ENCODE data around the gene FILIP1L. TPM values are rescaled to one million over a fixed set of nuclear protein-coding genes. Genes with fewer than 3 reads are reported as not detected.

Gene FILIP1L
- total and polyA plus RNA-seq, 2 of the 8 experiments (the other 6 are each of a cell fraction or from before 2014, with no cell fraction given) = 0.06 to 0.09 TPM

DNA sequence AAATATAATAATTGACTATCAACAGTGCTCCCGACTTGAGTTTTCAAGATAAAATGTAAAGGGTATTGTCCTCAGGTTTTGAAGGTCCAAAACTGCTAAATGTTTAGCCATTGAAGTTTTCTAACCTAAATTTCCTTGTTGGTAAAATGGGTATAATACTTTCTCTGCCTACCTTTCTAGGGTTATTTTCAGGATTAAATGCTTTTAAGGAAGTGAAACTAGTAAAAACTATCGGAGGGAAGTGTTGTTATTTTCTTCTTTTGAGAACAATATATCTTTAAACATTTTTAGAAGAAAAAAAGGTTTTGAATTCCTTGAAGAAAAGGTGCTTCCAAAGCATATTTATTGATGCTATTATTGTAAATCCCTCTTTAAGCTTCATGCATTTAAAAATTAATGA lies 67.3 kb downstream of the FILIP1L start:
- H4K5ac ChIP-seq (ENCODE audit: insufficient read length, low read depth, low read length) = no peak overlapping the region
- TF ChIP-seq KDM4A (IDR thresholded peaks at IDR 0.05; ENCODE audit: low read depth, low read length, severe bottlenecking) (no peak), POU5F1 (IDR thresholded peaks at IDR 0.05; ENCODE audit: low read depth, low read length) (no peak), CHD2 (IDR thresholded peaks at IDR 0.05; ENCODE audit: low read length) (no peak), RFX5 (IDR thresholded peaks at IDR 0.05; ENCODE audit: borderline replicate concordance, low read depth, low read length) (no peak), NRF1 (IDR thresholded peaks at IDR 0.05; ENCODE audit: low read depth, low read length) (no peak), POLR2AphosphoS5 (IDR thresholded peaks at IDR 0.05; ENCODE audit: low read depth, low read length) (no peak), POLR2A (IDR thresholded peaks at IDR 0.05; ENCODE audit: control extremely low read depth in 1 of 2, low read depth in 2 of 2, low read length in 2 of 2) (no peak), CREB1 (IDR thresholded peaks at IDR 0.05) (no peak)
- H3K23me2 ChIP-seq (ENCODE audit: low read depth, low read length) = no peaks in the 10 kb centered on the region
- H3K56ac ChIP-seq (replicated peaks; ENCODE audit: insufficient read length, low read depth, low read length) = no peak overlapping the region
- no peak overlapping the region for H2BK120ac ChIP-seq (replicated peaks; ENCODE audit: low read depth, low read length)
- POLR2A ChIA-PET (ENCODE audit: partially characterized antibody) = no interaction called here
- no peak overlapping the region for H3K4ac ChIP-seq (replicated peaks; ENCODE audit: insufficient read length, low read depth, low read length)
- H3K4me3 ChIP-seq (ENCODE audit: extremely low read depth in 1 of 4, insufficient read depth in 2 of 4, low read depth in 3 of 4, low read length in 4 of 4) = no peak overlapping the region
- DNase-seq (ENCODE audit: low read depth in 1 of 2, low spot score in 2 of 2) (no peak), FAIRE-seq (no peak)
- no peaks in the 10 kb centered on the region for H3K27me3 ChIP-seq (replicated peaks in 1 of 4; ENCODE audit: control insufficient read depth in 3 of 4, extremely low read depth in 1 of 4, insufficient read depth in 3 of 4, low read length in 3 of 4)
- no peak overlapping the region for H2BK15ac ChIP-seq (ENCODE audit: low read length)
- 83% methylated on average over 2 of the region's 2 CpGs; no CpG with 5 or more reads in 1 of the 2 experiments for WGBS, 2 experiments (ENCODE audit: extremely low coverage in 1 of 2, insufficient coverage in 1 of 2, insufficient read length in 1 of 2, insufficient replicate concordance in 2 of 2, low coverage in 1 of 2, low lambda C conversion rate in 2 of 2, missing lambda C conversion rate in 1 of 2)
- H4K91ac ChIP-seq (replicated peaks; ENCODE audit: insufficient read length, low read length) = no peak overlapping the region
- no peak overlapping the region for H2BK20ac ChIP-seq (ENCODE audit: low read length)
- no peak overlapping the region for H3K23ac ChIP-seq (ENCODE audit: insufficient read length)
- no peak overlapping the region for H2BK12ac ChIP-seq (ENCODE audit: low read depth, low read length)
- CTCF ChIA-PET (ENCODE audit: partially characterized antibody) = interaction anchor here (1.4 kb wide), 1 partner anchor 26 kb away, joined by 3 read pairs; no protein-coding TSS in a partner anchor
- no peak overlapping the region for H3K14ac ChIP-seq (ENCODE audit: insufficient read length)
- H3K9me3 ChIP-seq (ENCODE audit: insufficient read depth in 2 of 2, low read depth in 1 of 2, low read length in 1 of 2) = no peaks in the 10 kb centered on the region
- H3K27ac ChIP-seq (ENCODE audit: low read depth, low read length) = no peak overlapping the region
- no peak overlapping the region for H3K9ac ChIP-seq (replicated peaks in 1 of 4; ENCODE audit: extremely low read depth in 1 of 4, low read depth in 3 of 4, low read length in 3 of 4)
- H3K79me1 ChIP-seq (ENCODE audit: low read depth, low read length) = no peaks in the 10 kb centered on the region
- no peaks in the 10 kb centered on the region for H3K36me3 ChIP-seq (ENCODE audit: control insufficient read depth in 2 of 4, insufficient read depth in 4 of 4, low read length in 3 of 4)
- no peaks in the 10 kb centered on the region for H4K20me1 ChIP-seq (replicated peaks in 1 of 2; ENCODE audit: control insufficient read depth in 1 of 2, insufficient read depth in 2 of 2, low read length in 2 of 2)
- no peak overlapping the region for H4K8ac ChIP-seq (ENCODE audit: extremely low read depth, insufficient read depth, low read length)
- no peak overlapping the region for H3K4me2 ChIP-seq (ENCODE audit: insufficient read depth in 1 of 2, low read depth in 2 of 2, low read length in 2 of 2)
- no peak overlapping the region for H3K18ac ChIP-seq (ENCODE audit: extremely low read depth, low read length)
- H2AFZ ChIP-seq (ENCODE audit: low read length) = no peak overlapping the region
- peaks cover 0 to 6% (median 1%) of the 10 kb centered on the region in 4 experiments; a peak in 2 of 7 replicates for H3K4me1 ChIP-seq (replicated peaks in 1 of 4; ENCODE audit: control insufficient read depth in 3 of 4, insufficient read depth in 4 of 4, low read length in 3 of 4)
- H3K79me2 ChIP-seq (ENCODE audit: control insufficient read depth in 1 of 2, insufficient read depth in 2 of 2, low read length in 2 of 2) = no peaks in the 10 kb centered on the region
- H2AK5ac ChIP-seq (ENCODE audit: low read depth, low read length) = no peak overlapping the region
- no peak overlapping the region for H2BK5ac ChIP-seq (ENCODE audit: low read depth, low read length)

Data from H1 (cell line).